ENCODE data around the gene KIF6.

Gene KIF6

GRCh38 chr6:39380837-39381549, 344.2 kb downstream of the KIF6 start:
- TF ChIP-seq, protein P1, sequence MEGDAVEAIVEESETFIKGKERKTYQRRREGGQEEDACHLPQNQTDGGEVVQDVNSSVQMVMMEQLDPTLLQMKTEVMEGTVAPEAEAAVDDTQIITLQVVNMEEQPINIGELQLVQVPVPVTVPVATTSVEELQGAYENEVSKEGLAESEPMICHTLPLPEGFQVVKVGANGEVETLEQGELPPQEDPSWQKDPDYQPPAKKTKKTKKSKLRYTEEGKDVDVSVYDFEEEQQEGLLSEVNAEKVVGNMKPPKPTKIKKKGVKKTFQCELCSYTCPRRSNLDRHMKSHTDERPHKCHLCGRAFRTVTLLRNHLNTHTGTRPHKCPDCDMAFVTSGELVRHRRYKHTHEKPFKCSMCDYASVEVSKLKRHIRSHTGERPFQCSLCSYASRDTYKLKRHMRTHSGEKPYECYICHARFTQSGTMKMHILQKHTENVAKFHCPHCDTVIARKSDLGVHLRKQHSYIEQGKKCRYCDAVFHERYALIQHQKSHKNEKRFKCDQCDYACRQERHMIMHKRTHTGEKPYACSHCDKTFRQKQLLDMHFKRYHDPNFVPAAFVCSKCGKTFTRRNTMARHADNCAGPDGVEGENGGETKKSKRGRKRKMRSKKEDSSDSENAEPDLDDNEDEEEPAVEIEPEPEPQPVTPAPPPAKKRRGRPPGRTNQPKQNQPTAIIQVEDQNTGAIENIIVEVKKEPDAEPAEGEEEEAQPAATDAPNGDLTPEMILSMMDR (IDR thresholded peaks at IDR 0.05; ENCODE audit: insufficient read depth, low read length) = no peak
- TF ChIP-seq POLR2AphosphoS5 (IDR thresholded peaks at IDR 0.05; ENCODE audit: low read depth) = no peak
- no peak for TF ChIP-seq SPI1 (IDR thresholded peaks at IDR 0.05; ENCODE audit: borderline replicate concordance, low read depth)
- no peak for TF ChIP-seq GABPA (IDR thresholded peaks at IDR 0.05; ENCODE audit: low read depth)
- TF ChIP-seq, protein P2, sequence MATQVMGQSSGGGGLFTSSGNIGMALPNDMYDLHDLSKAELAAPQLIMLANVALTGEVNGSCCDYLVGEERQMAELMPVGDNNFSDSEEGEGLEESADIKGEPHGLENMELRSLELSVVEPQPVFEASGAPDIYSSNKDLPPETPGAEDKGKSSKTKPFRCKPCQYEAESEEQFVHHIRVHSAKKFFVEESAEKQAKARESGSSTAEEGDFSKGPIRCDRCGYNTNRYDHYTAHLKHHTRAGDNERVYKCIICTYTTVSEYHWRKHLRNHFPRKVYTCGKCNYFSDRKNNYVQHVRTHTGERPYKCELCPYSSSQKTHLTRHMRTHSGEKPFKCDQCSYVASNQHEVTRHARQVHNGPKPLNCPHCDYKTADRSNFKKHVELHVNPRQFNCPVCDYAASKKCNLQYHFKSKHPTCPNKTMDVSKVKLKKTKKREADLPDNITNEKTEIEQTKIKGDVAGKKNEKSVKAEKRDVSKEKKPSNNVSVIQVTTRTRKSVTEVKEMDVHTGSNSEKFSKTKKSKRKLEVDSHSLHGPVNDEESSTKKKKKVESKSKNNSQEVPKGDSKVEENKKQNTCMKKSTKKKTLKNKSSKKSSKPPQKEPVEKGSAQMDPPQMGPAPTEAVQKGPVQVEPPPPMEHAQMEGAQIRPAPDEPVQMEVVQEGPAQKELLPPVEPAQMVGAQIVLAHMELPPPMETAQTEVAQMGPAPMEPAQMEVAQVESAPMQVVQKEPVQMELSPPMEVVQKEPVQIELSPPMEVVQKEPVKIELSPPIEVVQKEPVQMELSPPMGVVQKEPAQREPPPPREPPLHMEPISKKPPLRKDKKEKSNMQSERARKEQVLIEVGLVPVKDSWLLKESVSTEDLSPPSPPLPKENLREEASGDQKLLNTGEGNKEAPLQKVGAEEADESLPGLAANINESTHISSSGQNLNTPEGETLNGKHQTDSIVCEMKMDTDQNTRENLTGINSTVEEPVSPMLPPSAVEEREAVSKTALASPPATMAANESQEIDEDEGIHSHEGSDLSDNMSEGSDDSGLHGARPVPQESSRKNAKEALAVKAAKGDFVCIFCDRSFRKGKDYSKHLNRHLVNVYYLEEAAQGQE (IDR thresholded peaks at IDR 0.05; ENCODE audit: insufficient replicate concordance, low read depth) = no peak
- peaks cover 3% of the 10 kb centered on the region for H3K27me3 ChIP-seq (ENCODE audit: insufficient read depth, poor library complexity, severe bottlenecking)
- no peak for DNase-seq (ENCODE audit: low read depth in 1 of 2, low spot score in 1 of 2)
- no peak overlapping the region for H3K27ac ChIP-seq (replicated peaks)
- no peak overlapping the region for H3K4me3 ChIP-seq (replicated peaks; ENCODE audit: insufficient read depth, low read length)

- DNase-seq (ENCODE audit: low read depth in 1 of 2, low spot score in 1 of 2) = no peak
- TF ChIP-seq SPI1 (IDR thresholded peaks at IDR 0.05; ENCODE audit: borderline replicate concordance, low read depth) = no peak
- TF ChIP-seq, protein P1 (IDR thresholded peaks at IDR 0.05; ENCODE audit: insufficient read depth, low read length) = no peak
- Histone ChIP-seq H3K27me3 (ENCODE audit: insufficient read depth, poor library complexity, severe bottlenecking) (peaks cover 3% of the 10 kb centered on the region), H3K4me3 (replicated peaks; ENCODE audit: insufficient read depth, low read length) (no peak overlapping the region), H3K27ac (replicated peaks) (no peak overlapping the region)
Measured at GRCh38 chr6:39378960-39379425, 346.2 kb downstream of the KIF6 start.

- Histone ChIP-seq H3K27me3 (ENCODE audit: insufficient read depth, poor library complexity, severe bottlenecking) (peaks cover 3% of the 10 kb centered on the region), H3K4me3 (replicated peaks; ENCODE audit: insufficient read depth, low read length) (no peak overlapping the region), H3K27ac (replicated peaks) (no peak overlapping the region)
- TF ChIP-seq POLR2AphosphoS5 (IDR thresholded peaks at IDR 0.05; ENCODE audit: low read depth) (no peak), GABPA (IDR thresholded peaks at IDR 0.05; ENCODE audit: low read depth) (no peak), SPI1 (IDR thresholded peaks at IDR 0.05; ENCODE audit: borderline replicate concordance, low read depth) (no peak)
- TF ChIP-seq, protein P2 (IDR thresholded peaks at IDR 0.05; ENCODE audit: insufficient replicate concordance, low read depth) = no peak
- TF ChIP-seq, protein P1 (IDR thresholded peaks at IDR 0.05; ENCODE audit: insufficient read depth, low read length) = no peak
- DNase-seq (ENCODE audit: low read depth in 1 of 2, low spot score in 1 of 2) = no peak
Measured at GRCh38 chr6:39378175-39378959, 346.8 kb downstream of the KIF6 start.
